HEK293 (cell line): ENCODE data around the gene LSP1.

ENCODE experiments used
- CTCF ChIA-PET: fragments of 350-600 bp; formaldehyde crosslinking; extraction: SDS; loops from one replicate; lab custom pipeline; 2021; ENCODE audit warnings: antibody characterized with exemption; lab: Yijun Ruan, JAX
- POLR2A ChIA-PET: fragments of 300-600 bp; formaldehyde crosslinking; extraction: SDS; loops from one replicate; lab custom pipeline; 2020; ENCODE audit warnings: antibody characterized with exemption, inconsistent platforms; lab: Yijun Ruan, JAX
- H3K27ac ChIP-seq: fragments of 200-500 bp; sonication (Bioruptor generic); 2 replicates; pipeline ENCODE4 v1.5.1; 2014; ENCODE audit warnings: low read depth, low read length, control low read depth, inconsistent platforms; ENCODE audit errors: extremely low read depth
- H3K36me3 ChIP-seq, 2 experiments: fragments of 200-500 bp in 1 of 2; sonication (Bioruptor generic) in 1 of 2; 1 replicate in 1 of 2; 2 replicates in 1 of 2; pipeline ENCODE4 v1.5.1; 2014 to 2017; ENCODE audit warnings: inconsistent platforms in 2 of 2, low read length in 2 of 2; ENCODE audit not compliant: control insufficient read depth in 2 of 2, insufficient read depth in 1 of 2
- H3K4me1 ChIP-seq: fragments of 200-500 bp; sonication (Bioruptor generic); 2 replicates; pipeline ENCODE4 v1.5.1; 2014; ENCODE audit warnings: mild to moderate bottlenecking, low read length, inconsistent platforms; ENCODE audit not compliant: control insufficient read depth, insufficient read depth
- H3K4me3 ChIP-seq: 2 replicates; pipeline ENCODE4 v1.5.1; 2011; ENCODE audit warnings: low read depth, mild to moderate bottlenecking, control low read depth, low read length, moderate library complexity
- H3K9me3 ChIP-seq: fragments of 200-500 bp; sonication (Bioruptor generic); 2 replicates; pipeline ENCODE4 v1.5.1; 2014; ENCODE audit warnings: low read depth, low read length, inconsistent platforms; ENCODE audit not compliant: control insufficient read depth, insufficient read depth
- AEBP2 ChIP-seq: fragments of 450-650 bp; formaldehyde crosslinking; IDR thresholded peaks from 2 replicates; pipeline ENCODE4 v1.5.1; 2016; ENCODE audit warnings: missing biosample characterization, missing genetic modification characterization, borderline replicate concordance
- GFI1B ChIP-seq: fragments of 450-650 bp; formaldehyde crosslinking; IDR thresholded peaks from 2 replicates; pipeline ENCODE4 v1.5.1; 2016; ENCODE audit warnings: missing biosample characterization, missing genetic modification characterization
- KLF9 ChIP-seq: fragments of 450-650 bp; formaldehyde crosslinking; IDR thresholded peaks from 2 replicates; pipeline ENCODE4 v1.5.1; 2016; ENCODE audit warnings: missing biosample characterization, missing genetic modification characterization, low read depth
- PRDM4 ChIP-seq: fragments of 450-650 bp; formaldehyde crosslinking; IDR thresholded peaks from 2 replicates; pipeline ENCODE4 v1.5.1; 2017; ENCODE audit warnings: missing biosample characterization, missing genetic modification characterization
- SCRT1 ChIP-seq: fragments of 450-650 bp; formaldehyde crosslinking; IDR thresholded peaks from 2 replicates; pipeline ENCODE4 v1.5.1; 2016; ENCODE audit warnings: missing biosample characterization, missing genetic modification characterization, borderline replicate concordance
- SCRT2 ChIP-seq: fragments of 450-650 bp; formaldehyde crosslinking; IDR thresholded peaks from 2 replicates; pipeline ENCODE4 v1.5.1; 2016; ENCODE audit warnings: missing biosample characterization, missing genetic modification characterization
- ZBTB1 ChIP-seq: fragments of 450-650 bp; formaldehyde crosslinking; IDR thresholded peaks from 2 replicates; pipeline ENCODE4 v1.5.1; 2016; ENCODE audit warnings: missing biosample characterization, missing genetic modification characterization
- ZFHX2 ChIP-seq: fragments of 450-650 bp; formaldehyde crosslinking; conservative IDR thresholded peaks from 2 replicates; pipeline ENCODE4 v1.5.1; 2016; ENCODE audit warnings: missing biosample characterization, missing genetic modification characterization
- ZIC2 ChIP-seq: fragments of 450-650 bp; formaldehyde crosslinking; IDR thresholded peaks from 2 replicates; pipeline ENCODE4 v1.5.1; 2016; ENCODE audit warnings: missing biosample characterization, missing genetic modification characterization
- ZNF214 ChIP-seq: fragments of 450-650 bp; formaldehyde crosslinking; IDR thresholded peaks from 2 replicates; pipeline ENCODE4 v1.5.1; 2017; ENCODE audit warnings: missing biosample characterization, mild to moderate bottlenecking, missing genetic modification characterization, borderline replicate concordance
- ZNF24 ChIP-seq: fragments of 450-650 bp; formaldehyde crosslinking; IDR thresholded peaks from 2 replicates; pipeline ENCODE4 v1.5.1; 2016; ENCODE audit warnings: missing biosample characterization, missing genetic modification characterization
- ZNF394 ChIP-seq: fragments of 450-650 bp; formaldehyde crosslinking; IDR thresholded peaks from 2 replicates; pipeline ENCODE4 v1.5.1; 2016; ENCODE audit warnings: missing biosample characterization, missing genetic modification characterization, mild to moderate bottlenecking, moderate library complexity, borderline replicate concordance
- ZNF514 ChIP-seq: fragments of 450-650 bp; formaldehyde crosslinking; IDR thresholded peaks from 2 replicates; pipeline ENCODE4 v1.5.1; 2016; ENCODE audit warnings: missing biosample characterization, missing genetic modification characterization
- ZNF549 ChIP-seq: fragments of 450-650 bp; IDR thresholded peaks from 2 replicates; pipeline ENCODE4 v1.5.1; 2018; ENCODE audit warnings: missing biosample characterization, missing genetic modification characterization, mild to moderate bottlenecking, inconsistent platforms, moderate library complexity
- ZNF558 ChIP-seq: fragments of 450-650 bp; formaldehyde crosslinking; IDR thresholded peaks from 2 replicates; pipeline ENCODE4 v1.5.1; 2016; ENCODE audit warnings: missing biosample characterization, missing genetic modification characterization
- ZNF747 ChIP-seq: fragments of 450-650 bp; formaldehyde crosslinking; IDR thresholded peaks from 2 replicates; pipeline ENCODE4 v1.5.1; 2016; ENCODE audit warnings: missing biosample characterization, missing genetic modification characterization
- ZNF776 ChIP-seq: fragments of 450-650 bp; formaldehyde crosslinking; IDR thresholded peaks from 2 replicates; pipeline ENCODE4 v1.5.0; 2017; ENCODE audit warnings: missing biosample characterization, missing genetic modification characterization, borderline replicate concordance
- ZNF791 ChIP-seq: fragments of 450-650 bp; formaldehyde crosslinking; IDR thresholded peaks from 2 replicates; pipeline ENCODE4 v1.5.1; 2016; ENCODE audit warnings: missing biosample characterization, missing genetic modification characterization
- ZNF837 ChIP-seq: fragments of 450-650 bp; formaldehyde crosslinking; IDR thresholded peaks from 2 replicates; pipeline ENCODE4 v1.5.1; 2016; ENCODE audit warnings: missing biosample characterization, missing genetic modification characterization
- ZSCAN4 ChIP-seq: fragments of 450-650 bp; formaldehyde crosslinking; IDR thresholded peaks from 2 replicates; pipeline ENCODE4 v1.5.1; 2017; ENCODE audit warnings: missing biosample characterization, missing genetic modification characterization
- TF ChIP-seq, protein P1 (sequence below): fragments of 450-650 bp; formaldehyde crosslinking; IDR thresholded peaks from 2 replicates; pipeline ENCODE4 v1.5.1; 2016; ENCODE audit warnings: missing biosample characterization, missing genetic modification characterization

Gene LSP1

DNA sequence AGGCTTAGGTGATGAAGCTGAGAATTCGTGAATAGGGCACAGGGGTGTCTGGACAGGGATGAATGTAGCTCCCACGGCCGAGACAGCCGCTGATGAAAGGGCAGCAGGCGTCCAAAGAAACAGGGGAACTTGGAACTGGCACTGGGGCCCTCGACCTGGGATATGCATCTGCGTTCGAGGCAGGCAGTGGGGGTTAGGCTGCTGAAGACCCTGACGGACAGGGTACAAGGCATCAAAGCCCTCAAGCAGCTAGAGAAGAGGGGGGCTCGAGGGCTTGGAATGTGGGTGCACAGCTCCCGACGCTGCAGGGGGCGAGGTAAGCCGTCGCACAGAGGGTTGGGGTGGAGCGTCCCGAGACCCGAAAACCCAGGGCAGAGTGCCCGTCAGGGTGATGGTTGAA lies 25.0 kb upstream of the LSP1 start:
- H3K4me1 ChIP-seq = no peaks in the 10 kb centered on the region
- CTCF ChIA-PET = interaction anchor here (0.7 to 8.2 kb wide), 7 partner anchors 54 to 324 kb away, joined by 3 to 261 read pairs (median 3); no protein-coding TSS in a partner anchor
- TF ChIP-seq ZSCAN4 (tag by site-specific recombination) = no peak
- TF ChIP-seq ZNF214 (tag by site-specific recombination) = no peak
- TF ChIP-seq, all 188 proteins: peak for 0
- Histone ChIP-seq H3K9me3 (no peaks in the 10 kb centered on the region), H3K4me3 (no peak overlapping the region), H3K36me3 (no peaks in the 10 kb centered on the region), H3K27ac (no peak overlapping the region)
- POLR2A ChIA-PET = no interaction called here

DNA sequence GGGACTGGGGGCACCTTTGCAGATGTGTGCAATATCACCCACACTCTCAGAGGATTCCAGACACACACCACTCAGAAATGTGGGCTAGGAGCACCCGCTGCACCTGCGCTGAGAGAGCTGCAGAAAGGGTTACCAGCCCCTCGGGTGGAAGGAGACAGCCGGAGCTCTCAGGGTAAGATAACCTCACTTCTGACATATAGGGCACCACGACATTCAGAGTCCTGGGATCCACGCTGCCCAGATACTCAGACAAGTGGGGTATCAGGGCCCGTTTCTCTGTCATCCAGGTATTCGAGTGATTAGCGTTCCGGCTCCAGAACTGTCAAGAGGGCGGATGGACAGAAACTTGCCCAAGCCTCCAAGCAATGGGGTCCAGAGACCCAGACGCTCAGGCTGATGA lies 24.3 kb upstream of the LSP1 start:
- Histone ChIP-seq H3K4me1 (no peaks in the 10 kb centered on the region), H3K36me3 (no peaks in the 10 kb centered on the region), H3K27ac (no peak overlapping the region), H3K9me3 (no peaks in the 10 kb centered on the region), H3K4me3 (no peak overlapping the region)
- POLR2A ChIA-PET = no interaction called here
- TF ChIP-seq ZNF514 (tag by site-specific recombination) = no peak
- TF ChIP-seq ZNF549 (tag by site-specific recombination) = no peak
- TF ChIP-seq ZFHX2 (tag by site-specific recombination) = no peak
- no peak for TF ChIP-seq ZNF837 (tag by site-specific recombination)
- TF ChIP-seq GFI1B (tag by site-specific recombination) = no peak
- no peak for TF ChIP-seq ZNF791
- no peak for TF ChIP-seq KLF9 (tag by site-specific recombination)
- no peak for TF ChIP-seq AEBP2
- TF ChIP-seq ZNF776 (tag by site-specific recombination) = no peak
- TF ChIP-seq PRDM4 (tag by site-specific recombination) = no peak
- no peak for TF ChIP-seq ZNF558 (tag by site-specific recombination)
- CTCF ChIA-PET = interaction anchor here (1.2 to 8.2 kb wide), 4 partner anchors 136 to 176 kb away, joined by 3 to 261 read pairs (median 10); no protein-coding TSS in a partner anchor

DNA sequence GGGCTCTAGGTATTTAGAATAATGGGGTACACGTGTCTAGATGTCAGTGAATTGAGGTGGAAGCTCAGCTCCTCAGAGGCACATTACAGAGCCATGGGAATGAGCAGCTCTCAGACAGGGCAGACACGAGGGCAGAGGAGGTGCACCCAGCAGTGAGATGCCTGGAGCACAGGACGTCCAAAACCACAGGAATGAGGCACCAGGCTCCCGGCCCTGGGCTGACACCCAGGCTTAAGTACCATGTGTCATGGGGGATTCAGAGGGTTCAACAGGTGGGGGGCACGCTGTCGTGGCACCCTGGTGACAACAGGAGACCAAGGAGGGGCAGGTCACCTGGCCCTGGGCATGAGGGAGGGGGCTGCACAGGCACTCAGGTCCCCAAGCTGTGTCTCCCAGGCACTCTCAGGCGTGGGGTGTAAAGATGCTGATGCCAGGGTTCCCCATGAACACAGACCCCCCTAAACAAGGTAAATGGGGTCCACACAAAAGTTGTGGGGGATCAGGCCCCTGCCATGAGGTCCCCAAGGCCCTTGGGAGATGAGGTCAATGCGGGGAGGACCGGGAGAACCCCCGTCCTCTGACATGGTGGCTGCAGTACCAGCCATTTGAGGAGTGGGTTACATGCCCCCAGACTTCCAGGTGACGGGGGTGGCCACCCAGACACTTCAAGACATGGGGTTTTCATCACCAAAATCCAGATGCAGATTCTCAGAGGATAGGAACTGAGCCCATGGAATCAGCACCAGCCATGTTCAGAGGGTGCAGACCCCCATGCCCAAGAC lies 23.7 kb upstream of the LSP1 start:
- ChIA-PET CTCF (interaction anchor here (1.3 to 8.2 kb wide), 4 partner anchors 136 to 177 kb away, joined by 3 to 261 read pairs (median 67); no protein-coding TSS in a partner anchor), POLR2A (no interaction called here)
- H3K27ac ChIP-seq = no peak overlapping the region
- H3K4me3 ChIP-seq = no peak overlapping the region
- H3K9me3 ChIP-seq = no peaks in the 10 kb centered on the region
- H3K4me1 ChIP-seq = no peaks in the 10 kb centered on the region
- no peaks in the 10 kb centered on the region for H3K36me3 ChIP-seq
- TF ChIP-seq ZIC2 (tag by site-specific recombination) = peak; percentile 59
- no peak for TF ChIP-seq ZNF24
- no peak for TF ChIP-seq ZNF394 (tag by site-specific recombination)
- no peak for TF ChIP-seq ZBTB1 (tag by site-specific recombination)
- TF ChIP-seq SCRT2 (tag by site-specific recombination) = peak; percentile 94
- TF ChIP-seq, protein P1, sequence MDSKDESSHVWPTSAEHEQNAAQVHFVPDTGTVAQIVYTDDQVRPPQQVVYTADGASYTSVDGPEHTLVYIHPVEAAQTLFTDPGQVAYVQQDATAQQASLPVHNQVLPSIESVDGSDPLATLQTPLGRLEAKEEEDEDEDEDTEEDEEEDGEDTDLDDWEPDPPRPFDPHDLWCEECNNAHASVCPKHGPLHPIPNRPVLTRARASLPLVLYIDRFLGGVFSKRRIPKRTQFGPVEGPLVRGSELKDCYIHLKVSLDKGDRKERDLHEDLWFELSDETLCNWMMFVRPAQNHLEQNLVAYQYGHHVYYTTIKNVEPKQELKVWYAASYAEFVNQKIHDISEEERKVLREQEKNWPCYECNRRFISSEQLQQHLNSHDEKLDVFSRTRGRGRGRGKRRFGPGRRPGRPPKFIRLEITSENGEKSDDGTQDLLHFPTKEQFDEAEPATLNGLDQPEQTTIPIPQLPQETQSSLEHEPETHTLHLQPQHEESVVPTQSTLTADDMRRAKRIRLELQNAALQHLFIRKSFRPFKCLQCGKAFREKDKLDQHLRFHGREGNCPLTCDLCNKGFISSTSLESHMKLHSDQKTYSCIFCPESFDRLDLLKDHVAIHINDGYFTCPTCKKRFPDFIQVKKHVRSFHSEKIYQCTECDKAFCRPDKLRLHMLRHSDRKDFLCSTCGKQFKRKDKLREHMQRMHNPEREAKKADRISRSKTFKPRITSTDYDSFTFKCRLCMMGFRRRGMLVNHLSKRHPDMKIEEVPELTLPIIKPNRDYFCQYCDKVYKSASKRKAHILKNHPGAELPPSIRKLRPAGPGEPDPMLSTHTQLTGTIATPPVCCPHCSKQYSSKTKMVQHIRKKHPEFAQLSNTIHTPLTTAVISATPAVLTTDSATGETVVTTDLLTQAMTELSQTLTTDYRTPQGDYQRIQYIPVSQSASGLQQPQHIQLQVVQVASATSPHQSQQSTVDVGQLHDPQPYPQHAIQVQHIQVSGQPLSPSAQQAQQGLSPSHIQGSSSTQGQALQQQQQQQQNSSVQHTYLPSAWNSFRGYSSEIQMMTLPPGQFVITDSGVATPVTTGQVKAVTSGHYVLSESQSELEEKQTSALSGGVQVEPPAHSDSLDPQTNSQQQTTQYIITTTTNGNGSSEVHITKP (tag by site-specific recombination) = no peak
- peak; percentile 42; the same call in 1 of the 2 replicates for TF ChIP-seq SCRT1 (tag by site-specific recombination)
- no peak for TF ChIP-seq ZNF747
